ENCODE results near the gene GRIK1. TPM values are rescaled to one million over a fixed set of nuclear protein-coding genes. Genes with fewer than 3 reads are reported as not detected.

Gene GRIK1
- total and polyA plus RNA-seq, 12 donors, result not detected

DNA sequence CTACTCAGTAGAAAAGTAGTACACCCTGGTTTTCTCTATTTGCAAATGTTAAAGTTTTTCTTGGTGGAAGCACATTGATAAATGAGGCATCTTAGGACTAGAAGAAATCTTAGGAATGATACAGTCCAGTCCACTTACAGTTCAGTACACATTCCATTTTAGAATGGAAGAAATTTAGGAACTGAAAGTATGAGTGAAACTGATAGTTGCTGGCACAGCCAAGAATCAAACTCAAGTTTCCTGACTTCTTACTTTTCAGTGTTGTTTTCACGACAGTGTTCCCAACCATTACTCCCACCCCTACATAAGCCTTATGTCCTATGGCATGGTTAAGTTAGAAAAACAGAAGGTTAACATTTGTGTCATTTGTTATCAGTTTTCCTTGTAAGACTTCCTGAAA is 382.6 kb downstream of the GRIK1 start:
- peak in 1 of 8 donors; percentile 46 for ATAC-seq
- TF ChIP-seq, protein P1, sequence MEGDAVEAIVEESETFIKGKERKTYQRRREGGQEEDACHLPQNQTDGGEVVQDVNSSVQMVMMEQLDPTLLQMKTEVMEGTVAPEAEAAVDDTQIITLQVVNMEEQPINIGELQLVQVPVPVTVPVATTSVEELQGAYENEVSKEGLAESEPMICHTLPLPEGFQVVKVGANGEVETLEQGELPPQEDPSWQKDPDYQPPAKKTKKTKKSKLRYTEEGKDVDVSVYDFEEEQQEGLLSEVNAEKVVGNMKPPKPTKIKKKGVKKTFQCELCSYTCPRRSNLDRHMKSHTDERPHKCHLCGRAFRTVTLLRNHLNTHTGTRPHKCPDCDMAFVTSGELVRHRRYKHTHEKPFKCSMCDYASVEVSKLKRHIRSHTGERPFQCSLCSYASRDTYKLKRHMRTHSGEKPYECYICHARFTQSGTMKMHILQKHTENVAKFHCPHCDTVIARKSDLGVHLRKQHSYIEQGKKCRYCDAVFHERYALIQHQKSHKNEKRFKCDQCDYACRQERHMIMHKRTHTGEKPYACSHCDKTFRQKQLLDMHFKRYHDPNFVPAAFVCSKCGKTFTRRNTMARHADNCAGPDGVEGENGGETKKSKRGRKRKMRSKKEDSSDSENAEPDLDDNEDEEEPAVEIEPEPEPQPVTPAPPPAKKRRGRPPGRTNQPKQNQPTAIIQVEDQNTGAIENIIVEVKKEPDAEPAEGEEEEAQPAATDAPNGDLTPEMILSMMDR (IDR thresholded peaks at IDR 0.05), result no peak
- H3K4me3 ChIP-seq, result no peak overlapping the region
- WGBS, 2 donors, result 40 to 56% methylated on average over 1 of the region's 1 CpG
- H3K36me3 ChIP-seq, result no peaks in the 10 kb centered on the region
- no peaks in the 10 kb centered on the region for H3K9me3 ChIP-seq
- H3K27ac ChIP-seq, result peak overlapping the region in 1 of 10 donors; percentile 27
- H3K4me1 ChIP-seq, result no peaks in the 10 kb centered on the region
- DNase-seq, result no peak
- no peaks in the 10 kb centered on the region for H3K27me3 ChIP-seq
- intact Hi-C loops (cut with DNase I), result no loop called here

DNA sequence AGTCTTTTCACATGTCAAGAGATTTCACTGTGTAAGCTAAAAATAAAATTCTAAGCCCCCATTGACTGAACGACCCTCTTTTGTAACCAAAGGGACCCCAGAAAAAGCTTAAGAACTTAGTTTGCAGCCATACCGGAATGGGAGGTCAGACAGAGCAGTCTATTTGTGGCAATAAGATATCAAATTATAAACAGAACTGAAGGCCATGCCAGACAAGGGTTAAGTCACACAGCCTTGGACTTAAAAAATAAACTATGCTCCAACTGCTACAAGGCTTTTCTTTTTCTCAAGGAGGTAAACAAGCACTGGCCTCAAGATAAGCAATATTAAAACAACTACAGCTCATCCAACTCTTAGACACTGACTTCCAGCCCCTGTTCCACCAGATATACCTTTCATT is 384.2 kb downstream of the GRIK1 start:
- TF ChIP-seq, protein P1 (IDR thresholded peaks at IDR 0.05), result no peak
- ATAC-seq (no peak), DNase-seq (no peak)
- intact Hi-C loops (cut with DNase I), result no loop called here
- H3K36me3 ChIP-seq, result no peaks in the 10 kb centered on the region
- no peaks in the 10 kb centered on the region for H3K4me1 ChIP-seq
- 58 to 62% methylated on average over 2 of the region's 2 CpGs for WGBS, 2 donors
- no peak overlapping the region for H3K27ac ChIP-seq
- no peak overlapping the region for H3K4me3 ChIP-seq
- no peaks in the 10 kb centered on the region for H3K9me3 ChIP-seq
- no peaks in the 10 kb centered on the region for H3K27me3 ChIP-seq

DNA sequence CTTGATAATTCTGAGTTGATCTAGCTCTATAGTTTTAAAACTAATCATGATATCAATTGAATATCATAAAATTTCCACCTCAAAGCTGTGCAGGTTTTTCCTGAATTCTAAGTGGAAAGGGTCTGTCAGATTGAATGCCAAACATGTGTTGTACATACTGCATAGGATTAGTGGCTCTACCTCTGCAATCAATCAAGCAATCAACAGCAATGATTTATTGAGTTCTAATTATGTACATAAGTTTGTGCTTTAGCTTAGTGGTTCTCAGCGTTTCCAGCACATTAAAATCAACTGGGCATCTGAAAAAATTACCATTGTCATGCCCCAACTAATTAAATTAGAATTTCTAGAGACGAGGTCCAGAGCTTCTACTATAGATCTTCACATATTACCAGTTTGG is 389.6 kb downstream of the GRIK1 start:
- ATAC-seq, result no peak
- 90 to 93% methylated on average over 2 of the region's 2 CpGs for WGBS, 2 donors
- Histone ChIP-seq H3K36me3 (no peaks in the 10 kb centered on the region), H3K4me1 (no peaks in the 10 kb centered on the region), H3K4me3 (no peak overlapping the region), H3K27me3 (no peaks in the 10 kb centered on the region), H3K27ac (no peak overlapping the region), H3K9me3 (no peaks in the 10 kb centered on the region)
- DNase-seq, result no peak
- intact Hi-C loops (cut with DNase I), result no loop called here
- TF ChIP-seq, protein P1 (IDR thresholded peaks at IDR 0.05), result no peak

DNA sequence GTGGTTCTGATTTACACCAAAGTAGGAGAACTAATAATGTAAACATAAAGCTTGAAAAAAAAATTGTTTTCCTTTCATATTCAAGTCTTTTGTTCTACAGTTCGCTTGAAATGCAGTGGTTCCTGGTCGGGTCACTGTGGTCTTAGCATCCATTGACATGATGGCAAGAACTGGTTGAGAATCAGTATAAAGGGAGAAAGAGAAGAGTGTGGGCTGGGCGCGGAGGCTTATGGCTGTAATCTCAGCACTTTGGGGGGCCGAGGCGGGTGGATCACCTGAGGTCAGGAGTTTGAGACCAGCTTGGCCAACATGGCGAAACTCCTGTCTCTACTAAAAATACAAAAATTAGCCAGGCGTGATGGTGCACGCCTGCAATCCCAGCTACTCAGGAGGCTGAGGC is 390.2 kb downstream of the GRIK1 start:
- TF ChIP-seq, protein P1 (IDR thresholded peaks at IDR 0.05), result no peak
- no peak overlapping the region for H3K4me3 ChIP-seq
- no peaks in the 10 kb centered on the region for H3K4me1 ChIP-seq
- WGBS, 2 donors, result 93 to 96% methylated on average over 9 of the region's 9 CpGs
- ATAC-seq, result no peak
- no peak overlapping the region for H3K27ac ChIP-seq
- intact Hi-C loops (cut with DNase I), result no loop called here
- H3K36me3 ChIP-seq, result no peaks in the 10 kb centered on the region
- no peak for DNase-seq
- no peaks in the 10 kb centered on the region for H3K27me3 ChIP-seq
- H3K9me3 ChIP-seq, result no peaks in the 10 kb centered on the region

DNA sequence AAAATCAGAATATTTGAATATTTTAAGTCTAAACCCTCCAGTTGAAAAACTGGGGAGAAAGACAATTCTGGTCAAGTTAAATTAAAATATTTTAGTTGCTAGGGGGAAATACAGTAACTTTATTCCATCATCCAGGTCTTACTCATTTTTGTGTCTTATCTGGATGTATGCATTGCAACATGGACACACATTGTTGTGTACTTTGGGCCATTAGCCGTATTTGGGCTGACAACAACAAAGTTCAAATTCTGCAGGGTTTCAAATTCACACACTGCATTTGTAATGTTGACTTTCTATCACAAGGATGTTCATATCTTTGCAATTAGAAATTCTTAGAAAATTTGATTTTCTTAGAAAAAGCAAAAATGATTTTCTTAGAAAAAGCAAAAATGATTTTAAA is 391.8 kb downstream of the GRIK1 start:
- Histone ChIP-seq H3K27ac (no peak overlapping the region), H3K36me3 (no peaks in the 10 kb centered on the region), H3K4me3 (no peak overlapping the region), H3K27me3 (no peaks in the 10 kb centered on the region), H3K9me3 (no peaks in the 10 kb centered on the region), H3K4me1 (no peaks in the 10 kb centered on the region)
- WGBS, 2 donors, result 96 to 97% methylated on average over 1 of the region's 1 CpG
- DNase-seq (no peak), ATAC-seq (no peak)
- intact Hi-C loops (cut with DNase I), result no loop called here
- TF ChIP-seq, protein P1 (IDR thresholded peaks at IDR 0.05), result no peak

Measured in heart right ventricle (tissue), 16 donors.